ENCODE measurements around the gene CNN2. TPM values are rescaled to one million over a fixed set of nuclear protein-coding genes. Genes with fewer than 3 reads are reported as not detected.
A peak's percentile ranks its signal among the peaks of the same experiment; 100 is the strongest.

The CNN2 gene
- total RNA-seq, 1 experiment from 2014 or later = 524 TPM

GRCh38 chr19:1069009-1069779 lies 42.8 kb downstream of the CNN2 start:
- H2AFZ ChIP-seq (ENCODE audit: low read length) = no peak overlapping the region
- H3K4me3 Mint-ChIP-seq = peak overlapping the region in 1 of 2 experiments; percentile 56; a peak in 3 of 5 replicates
- peaks cover 0 to 16% (median 4%) of the 10 kb centered on the region in 3 experiments; a peak in 5 of 7 replicates for H3K36me3 Mint-ChIP-seq (ENCODE audit: insufficient read depth in 1 of 3, low read depth in 3 of 3)
- no peak overlapping the region for H4K5ac ChIP-seq (ENCODE audit: insufficient read length, low read depth, low read length)
- no peak overlapping the region for H2BK12ac ChIP-seq (ENCODE audit: insufficient read length, low read depth, low read length)
- H3K14ac ChIP-seq (ENCODE audit: insufficient read depth, low read length) = no peak overlapping the region
- H3K9ac ChIP-seq (ENCODE audit: extremely low read depth, insufficient read length, low read length) = no peak overlapping the region
- no peak overlapping the region for H2BK120ac ChIP-seq (ENCODE audit: low read depth, low read length, poor library complexity, severe bottlenecking)
- no peaks in the 10 kb centered on the region; the same call in 1 of the 2 replicates for H3K27me3 ChIP-seq (ENCODE audit: insufficient read depth, low read length)
- H3K27ac ChIP-seq (ENCODE audit: insufficient read length, low read depth, low read length) = no peak overlapping the region
- H3K79me1 ChIP-seq (ENCODE audit: insufficient read depth, low read depth, low read length, poor library complexity, severe bottlenecking) = no peaks in the 10 kb centered on the region
- TF ChIP-seq CTCF (conservative IDR thresholded peaks at IDR 0.05) = no peak
- H3K23me2 ChIP-seq (ENCODE audit: insufficient read length, low read depth, low read length, poor library complexity, severe bottlenecking) = peaks cover 18% of the 10 kb centered on the region
- no CpG with 5 or more reads among the region's 25 CpGs for WGBS (ENCODE audit: extremely low coverage, insufficient read length, low lambda C conversion rate)
- no peak overlapping the region for H4K91ac ChIP-seq (ENCODE audit: insufficient read length, low read depth, low read length)
- no peaks in the 10 kb centered on the region for H3K79me2 ChIP-seq (ENCODE audit: insufficient read depth, low read length)
- no peaks in the 10 kb centered on the region for H4K20me1 ChIP-seq (ENCODE audit: control insufficient read depth, insufficient read depth, insufficient read length)
- no peak overlapping the region for H3K4me2 ChIP-seq (ENCODE audit: insufficient read depth, insufficient read length, low read length)
- no peaks in the 10 kb centered on the region for H3K9me3 Mint-ChIP-seq
- H2BK20ac ChIP-seq (ENCODE audit: low read depth, low read length, poor library complexity, severe bottlenecking) = no peak overlapping the region
- H3K56ac ChIP-seq (ENCODE audit: insufficient read length, low read depth, low read length) = no peak overlapping the region
- H3K4ac ChIP-seq (ENCODE audit: low read depth, low read length) = no peak overlapping the region
- DNase-seq = no peak
- no peak overlapping the region for H3K23ac ChIP-seq (ENCODE audit: insufficient read length, low read depth, low read length)
- no peak overlapping the region for H2BK5ac ChIP-seq (ENCODE audit: insufficient read length, low read length)
- no peak overlapping the region for H3K18ac ChIP-seq (ENCODE audit: insufficient read length, low read depth, low read length)
- H3K27me3 Mint-ChIP-seq (ENCODE audit: low read depth) = peaks cover 52% of the 10 kb centered on the region
- no peak overlapping the region for H3T11ph ChIP-seq (ENCODE audit: low read length)
- H4K8ac ChIP-seq (replicated peaks; ENCODE audit: insufficient read length, low read depth, low read length) = no peak overlapping the region
- H3K27ac Mint-ChIP-seq = no peak overlapping the region
- no peak overlapping the region for H2BK15ac ChIP-seq (ENCODE audit: low read depth, low read length)
- H3K4me1 ChIP-seq (ENCODE audit: insufficient read depth, low read length) = peaks cover 5% of the 10 kb centered on the region; the same call in 1 of the 2 replicates
- no peak overlapping the region for H2AK5ac ChIP-seq (ENCODE audit: insufficient read length, low read length)
- H3K9me3 ChIP-seq (ENCODE audit: control insufficient read depth, low read depth, low read length) = no peaks in the 10 kb centered on the region
- peaks cover 13 to 22% of the 10 kb centered on the region in 2 experiments for H3K4me1 Mint-ChIP-seq

All from H9 (cell line).